GM19372 (cell line): ENCODE results near the gene ZFP36L1.

Experiments used
- ATAC-seq: cut with Tn5 transposase; IDR thresholded peaks from one replicate; pipeline ENCODE4 v1.9.1; 2021; ENCODE audit warnings: mild to moderate bottlenecking, low read depth, moderate library complexity; ENCODE audit not compliant: unreplicated experiment

The ZFP36L1 gene

GRCh38 chr14:68785534-68786490 is 7.1 kb downstream of the ZFP36L1 start:
- no peak for ATAC-seq

- ATAC-seq = no peak
These were observed 7.8 kb downstream of the ZFP36L1 start for GRCh38 chr14:68784978-68785533.

GRCh38 chr14:68784226-68784910 is 8.5 kb downstream of the ZFP36L1 start:
- ATAC-seq = no peak

- no peak for ATAC-seq
These were observed 9.2 kb downstream of the ZFP36L1 start for GRCh38 chr14:68783408-68784225.

GRCh38 chr14:68782091-68782981 is 10.5 kb downstream of the ZFP36L1 start:
- ATAC-seq = no peak

GRCh38 chr14:68781161-68782021 is 11.5 kb downstream of the ZFP36L1 start:
- no peak for ATAC-seq

GRCh38 chr14:68780358-68781160 is 12.3 kb downstream of the ZFP36L1 start:
- ATAC-seq = no peak

- ATAC-seq = no peak
These were observed 13.0 kb downstream of the ZFP36L1 start for GRCh38 chr14:68779761-68780323.

GRCh38 chr14:68777644-68778043 is 15.2 kb downstream of the ZFP36L1 start:
- no peak for ATAC-seq

- no peak for ATAC-seq
These were observed 17.2 kb downstream of the ZFP36L1 start for GRCh38 chr14:68775614-68776126.

GRCh38 chr14:68774771-68775613 is 17.9 kb downstream of the ZFP36L1 start:
- no peak for ATAC-seq

GRCh38 chr14:68772761-68773381 is 20.0 kb downstream of the ZFP36L1 start:
- no peak for ATAC-seq

GRCh38 chr14:68771631-68772030 is 21.2 kb downstream of the ZFP36L1 start:
- no peak for ATAC-seq

GRCh38 chr14:68770553-68771286 is 22.1 kb downstream of the ZFP36L1 start:
- no peak for ATAC-seq

GRCh38 chr14:68770051-68770450 is 22.8 kb downstream of the ZFP36L1 start:
- no peak for ATAC-seq
